Astrocyte of the spinal cord (primary cell): ENCODE data around the gene RASSF5.
"Not testable (repeated sequence)": the region's sequence is repeated elsewhere in the genome, so short reads cannot be mapped to it uniquely, and the experiment has no call there.

ENCODE experiments used
- DNase-seq: peaks from one replicate; pipeline ENCODE4 v3.0.0; 2011; ENCODE audit warnings: low read depth, low spot score
- H3K4me3 ChIP-seq: 2 replicates; pipeline ENCODE4 v1.5.1; 2011; ENCODE audit warnings: low read depth, mild to moderate bottlenecking, low read length, moderate library complexity
- CTCF ChIP-seq: IDR thresholded peaks from 2 replicates; pipeline ENCODE4 v1.5.1; 2012; ENCODE audit warnings: low read depth, mild to moderate bottlenecking, low read length, inconsistent platforms
- in situ Hi-C: cut with HindIII; loops from 2 replicates; pipeline ENCODE4 v1.10.0; 2017; ENCODE audit warnings: low sequenced_read_pairs

RASSF5 gene

GRCh38 chr1:206608108-206608698 lies 100.9 kb downstream of the RASSF5 start:
- in situ Hi-C loops: no loop called here
- H3K4me3 ChIP-seq: no peak overlapping the region
- peak; percentile 81 for TF ChIP-seq CTCF
- peak; percentile 26 for DNase-seq

GRCh38 chr1:206609229-206609991 lies 102.1 kb downstream of the RASSF5 start:
- no peak overlapping the region for H3K4me3 ChIP-seq
- TF ChIP-seq CTCF: no peak
- DNase-seq: no peak

GRCh38 chr1:206612129-206612876 lies 105.0 kb downstream of the RASSF5 start, which contains the start of gene EIF2D:
EIF2D (minus strand) TSS chr1:206612465; CDS start chr1:206612342, 123 bp downstream.
- DNase-seq: peak; percentile 93
- peak; percentile 87 for TF ChIP-seq CTCF
- H3K4me3 ChIP-seq: peak within 1 kb of the TSS; percentile 85
- in situ Hi-C loops: no loop called here

More at GRCh38 chr1:206609229-206609991, 102.1 kb downstream of the RASSF5 start:
- in situ Hi-C loops: no loop called here

GRCh38 chr1:206626396-206626795 lies 119.1 kb downstream of the RASSF5 start:
- not testable (repeated sequence) for DNase-seq, H3K4me3 ChIP-seq
- in situ Hi-C loops: loop anchor here (25.0 kb wide), 1 partner anchor 111 kb away; no protein-coding TSS in a partner anchor

- no peak for TF ChIP-seq CTCF
- no peak for DNase-seq
- in situ Hi-C loops: loop anchor here (25.0 kb wide), 1 partner anchor 108 kb away; no protein-coding TSS in a partner anchor
- H3K4me3 ChIP-seq: no peak overlapping the region
Measured at GRCh38 chr1:206628916-206629315, 121.6 kb downstream of the RASSF5 start.

GRCh38 chr1:206631085-206631509 lies 123.8 kb downstream of the RASSF5 start:
- peak; percentile 67 for TF ChIP-seq CTCF
- in situ Hi-C loops: loop anchor here (25.0 kb wide), 1 partner anchor 106 kb away; no protein-coding TSS in a partner anchor
- H3K4me3 ChIP-seq: no peak overlapping the region
- DNase-seq: peak; percentile 85
